ENCODE measurements around the gene C1orf53. TPM values are rescaled to one million over a fixed set of nuclear protein-coding genes. Genes with fewer than 3 reads are reported as not detected.

C1orf53 gene
- total and polyA plus RNA-seq, 2 of the 8 experiments (the other 6 are each of a cell fraction or from before 2014, with no cell fraction given) = 0.56 to 1.3 TPM

- Histone ChIP-seq H2BK15ac (ENCODE audit: low read length) (no peak overlapping the region), H4K91ac (replicated peaks; ENCODE audit: insufficient read length, low read length) (no peak overlapping the region), H3K27me3 (replicated peaks in 1 of 4; ENCODE audit: control insufficient read depth in 3 of 4, extremely low read depth in 1 of 4, insufficient read depth in 3 of 4, low read length in 3 of 4) (no peaks in the 10 kb centered on the region), H3K4me3 (ENCODE audit: extremely low read depth in 1 of 4, insufficient read depth in 2 of 4, low read depth in 3 of 4, low read length in 4 of 4) (no peak overlapping the region), H2AFZ (ENCODE audit: low read length) (no peak overlapping the region), H2BK5ac (ENCODE audit: low read depth, low read length) (no peak overlapping the region), H3K9me3 (ENCODE audit: insufficient read depth in 2 of 2, low read depth in 1 of 2, low read length in 1 of 2) (0 out of 4 replicates have a peak, but pooled peaks cover 0 to 2% of the 10 kb centered on the region in 2 experiments), H3K56ac (replicated peaks; ENCODE audit: insufficient read length, low read depth, low read length) (no peak overlapping the region), H4K8ac (ENCODE audit: extremely low read depth, insufficient read depth, low read length) (no peak overlapping the region), H3K4ac (replicated peaks; ENCODE audit: insufficient read length, low read depth, low read length) (no peak overlapping the region), H4K5ac (ENCODE audit: insufficient read length, low read depth, low read length) (no peak overlapping the region), H4K20me1 (replicated peaks in 1 of 2; ENCODE audit: control insufficient read depth in 1 of 2, insufficient read depth in 2 of 2, low read length in 2 of 2) (no peaks in the 10 kb centered on the region), H2AK5ac (ENCODE audit: low read depth, low read length) (no peak overlapping the region), H3K79me2 (ENCODE audit: control insufficient read depth in 1 of 2, insufficient read depth in 2 of 2, low read length in 2 of 2) (no peaks in the 10 kb centered on the region), H3K14ac (ENCODE audit: insufficient read length) (no peak overlapping the region), H3K23ac (ENCODE audit: insufficient read length) (no peak overlapping the region), H3K23me2 (ENCODE audit: low read depth, low read length) (no peaks in the 10 kb centered on the region), H3K9ac (replicated peaks in 1 of 4; ENCODE audit: extremely low read depth in 1 of 4, low read depth in 3 of 4, low read length in 3 of 4) (no peak overlapping the region), H3K18ac (ENCODE audit: extremely low read depth, low read length) (no peak overlapping the region), H2BK12ac (ENCODE audit: low read depth, low read length) (no peak overlapping the region), H3K27ac (ENCODE audit: low read depth, low read length) (no peak overlapping the region), H2BK120ac (replicated peaks; ENCODE audit: low read depth, low read length) (no peak overlapping the region), H2BK20ac (ENCODE audit: low read length) (no peak overlapping the region), H3K4me2 (ENCODE audit: insufficient read depth in 1 of 2, low read depth in 2 of 2, low read length in 2 of 2) (no peak overlapping the region), H3K4me1 (replicated peaks in 1 of 4; ENCODE audit: control insufficient read depth in 3 of 4, insufficient read depth in 4 of 4, low read length in 3 of 4) (no peaks in the 10 kb centered on the region), H3K36me3 (ENCODE audit: control insufficient read depth in 2 of 4, insufficient read depth in 4 of 4, low read length in 3 of 4) (no peaks in the 10 kb centered on the region), H3K79me1 (ENCODE audit: low read depth, low read length) (no peaks in the 10 kb centered on the region)
- POLR2A ChIA-PET (ENCODE audit: partially characterized antibody) = no interaction called here
- TF ChIP-seq MAFK (IDR thresholded peaks at IDR 0.05; ENCODE audit: low read depth, low read length) (no peak), POLR2A (IDR thresholded peaks at IDR 0.05; ENCODE audit: control extremely low read depth in 1 of 2, low read depth in 2 of 2, low read length in 2 of 2) (no peak), TAF7 (optimal IDR thresholded peaks at IDR 0.05; ENCODE audit: borderline replicate concordance, low read depth, low read length) (no peak), MAX (IDR thresholded peaks at IDR 0.05) (no peak), E2F6 (IDR thresholded peaks at IDR 0.05) (no peak), ATF2 (IDR thresholded peaks at IDR 0.05; ENCODE audit: low read length) (no peak), BACH1 (IDR thresholded peaks at IDR 0.05; ENCODE audit: low read length) (no peak)
- CTCF ChIA-PET (ENCODE audit: partially characterized antibody) = interaction anchor here (0.6 to 1.8 kb wide), 2 partner anchors 8 to 324 kb away, joined by 3 read pairs; no protein-coding TSS in a partner anchor
- FAIRE-seq (no peak), DNase-seq (ENCODE audit: low read depth in 1 of 2, low spot score in 2 of 2) (no peak)
Measured at GRCh38 chr1:197876894-197877293, 25.5 kb upstream of the C1orf53 start.
